GM19467 (cell line): ENCODE measurements around the gene SLC7A10.
"Not testable (repeated sequence)": the region's sequence is repeated elsewhere in the genome, so short reads cannot be mapped to it uniquely, and the experiment has no call there.

ENCODE experiments used
- ATAC-seq: cut with Tn5 transposase; IDR thresholded peaks from one replicate; pipeline ENCODE4 v1.9.1; 2021; ENCODE audit warnings: mild to moderate bottlenecking, moderate library complexity; ENCODE audit not compliant: unreplicated experiment

Gene SLC7A10

GRCh38 chr19:33239223-33239975 is 13.7 kb upstream of the SLC7A10 start:
- ATAC-seq, result no peak

GRCh38 chr19:33238481-33239149 is 13.0 kb upstream of the SLC7A10 start:
- ATAC-seq, result no peak

- no peak for ATAC-seq
Observed at GRCh38 chr19:33236696-33237390, 11.2 kb upstream of the SLC7A10 start.

GRCh38 chr19:33235996-33236350 is 10.3 kb upstream of the SLC7A10 start:
- no peak for ATAC-seq

GRCh38 chr19:33235269-33235995 is 9.8 kb upstream of the SLC7A10 start:
- ATAC-seq, result peak; percentile 89

- ATAC-seq, result no peak
Observed at GRCh38 chr19:33234736-33235135, 9.1 kb upstream of the SLC7A10 start.

- ATAC-seq, result no peak
Observed at GRCh38 chr19:33234092-33234491, 8.4 kb upstream of the SLC7A10 start.

GRCh38 chr19:33233056-33233873 is 7.6 kb upstream of the SLC7A10 start:
- ATAC-seq, result no peak

GRCh38 chr19:33232656-33233055 is 7.0 kb upstream of the SLC7A10 start:
- ATAC-seq, result no peak

GRCh38 chr19:33231511-33231910 is 5.9 kb upstream of the SLC7A10 start:
- no peak for ATAC-seq

GRCh38 chr19:33229962-33230361 is 4.3 kb upstream of the SLC7A10 start:
- no peak for ATAC-seq

GRCh38 chr19:33227870-33228599 is 2.4 kb upstream of the SLC7A10 start:
- ATAC-seq, result no peak

- no peak for ATAC-seq
Observed at GRCh38 chr19:33227242-33227650, 1.6 kb upstream of the SLC7A10 start.

GRCh38 chr19:33226550-33227241 is 1.0 kb upstream of the SLC7A10 start:
- ATAC-seq, result no peak

GRCh38 chr19:33224694-33225457 is 774 bp downstream of the SLC7A10 start:
- ATAC-seq, result no peak

GRCh38 chr19:33222255-33222654 is 3.4 kb downstream of the SLC7A10 start:
- not testable (repeated sequence) for ATAC-seq

- no peak for ATAC-seq
Observed at GRCh38 chr19:33221638-33222037, 4.0 kb downstream of the SLC7A10 start.

- ATAC-seq, result no peak
Observed at GRCh38 chr19:33220735-33221134, 4.9 kb downstream of the SLC7A10 start.
